NCI-H446 (cell line): ENCODE results near the gene NMT2.
A peak's percentile ranks its signal among the peaks of the same experiment; 100 is the strongest.

Experiments used
- DNase-seq, 2 experiments: peaks; one replicate each; lab custom pipeline; 2025; lab: John Stamatoyannopoulos, UW

Gene NMT2

GRCh38 chr10:15181576-15182156, 13.2 kb upstream of the NMT2 start:
- DNase-seq = no peak

DNA sequence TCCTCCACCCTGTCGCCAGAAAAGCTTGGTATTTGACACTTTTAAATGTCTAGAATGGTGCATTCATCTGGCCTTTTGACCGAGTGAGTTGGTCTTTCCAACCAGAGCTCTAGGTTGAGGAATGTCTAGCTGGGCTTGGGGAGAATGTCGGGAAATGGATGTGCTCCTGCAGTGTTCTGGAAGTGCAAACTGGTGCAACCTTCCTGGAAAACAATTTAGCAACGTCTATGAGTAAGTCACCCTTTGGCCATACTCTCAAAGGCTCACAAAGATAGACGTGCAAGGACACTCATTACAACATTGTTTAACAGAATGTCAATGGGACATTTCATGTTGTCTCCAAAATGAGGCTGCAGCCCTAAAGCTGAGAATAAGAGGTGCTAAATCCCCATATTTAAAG, 12.2 kb upstream of the NMT2 start:
- no peak for DNase-seq

DNA sequence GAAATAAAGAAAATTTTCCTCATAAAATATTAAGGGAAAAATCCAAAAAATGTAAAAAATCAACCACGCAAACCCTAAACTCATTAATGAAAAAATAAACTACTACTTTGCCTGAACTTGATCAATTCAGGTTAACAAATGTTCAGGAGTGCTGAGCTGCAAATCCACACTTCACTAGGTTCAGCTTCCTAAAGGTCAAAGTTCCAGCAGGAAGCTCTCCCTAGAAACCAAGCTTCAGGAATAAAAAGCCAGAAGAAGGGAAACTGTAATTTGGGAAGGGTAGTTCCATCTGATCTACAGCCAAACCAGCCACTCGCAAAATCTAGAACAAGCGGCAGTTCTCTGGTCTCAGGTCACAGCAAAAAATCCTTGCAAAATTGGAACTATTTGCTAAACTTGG, 7.8 kb upstream of the NMT2 start:
- DNase-seq = no peak

- no peak for DNase-seq
These were observed 7.1 kb upstream of the NMT2 start for GRCh38 chr10:15175587-15175986.

GRCh38 chr10:15172306-15172840, 3.9 kb upstream of the NMT2 start:
- DNase-seq = no peak

DNA sequence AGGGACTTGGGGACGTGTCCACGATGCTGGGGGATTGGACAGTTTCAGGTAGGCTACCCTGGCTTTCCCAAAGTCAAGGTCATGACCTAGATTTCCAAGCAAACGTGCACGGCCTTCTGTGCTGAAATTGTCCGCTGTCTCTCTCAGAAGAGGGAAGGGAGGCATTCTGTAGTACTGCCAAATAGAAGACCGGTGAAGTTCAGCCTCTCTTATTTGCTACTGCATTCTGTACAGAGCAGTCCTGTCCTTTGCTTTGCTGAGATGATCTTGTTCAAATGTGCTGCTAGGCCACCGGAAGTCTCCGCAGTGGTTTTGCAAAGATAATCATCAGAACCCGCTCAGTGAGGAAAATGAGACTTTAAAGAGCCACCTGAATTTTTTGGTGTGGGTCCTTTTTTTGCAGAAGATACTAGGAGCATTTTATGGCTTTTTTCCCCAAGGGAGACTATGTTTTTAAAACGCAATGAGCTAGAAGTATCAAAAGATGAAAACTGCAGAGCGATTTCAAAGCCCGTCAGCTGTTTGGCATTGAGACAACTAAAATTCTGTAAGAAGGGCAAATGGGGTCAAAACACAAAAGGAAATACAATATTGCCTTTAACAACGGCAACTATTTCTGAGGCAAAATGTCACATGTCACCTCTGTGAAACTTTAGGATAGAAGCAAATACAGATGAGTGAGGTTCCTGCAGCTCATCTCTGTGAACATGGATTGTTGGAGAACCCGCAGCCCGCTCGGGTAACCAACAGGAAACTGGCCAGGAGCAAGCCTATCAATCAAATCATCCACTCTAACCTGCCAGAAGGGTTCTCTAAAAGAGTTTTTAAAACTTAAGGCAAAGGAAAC, 1.3 kb upstream of the NMT2 start:
- DNase-seq = no peak

GRCh38 chr10:15168786-15169554, 477 bp upstream of the NMT2 start:
- peak; percentile 55 to 94 for DNase-seq

DNA sequence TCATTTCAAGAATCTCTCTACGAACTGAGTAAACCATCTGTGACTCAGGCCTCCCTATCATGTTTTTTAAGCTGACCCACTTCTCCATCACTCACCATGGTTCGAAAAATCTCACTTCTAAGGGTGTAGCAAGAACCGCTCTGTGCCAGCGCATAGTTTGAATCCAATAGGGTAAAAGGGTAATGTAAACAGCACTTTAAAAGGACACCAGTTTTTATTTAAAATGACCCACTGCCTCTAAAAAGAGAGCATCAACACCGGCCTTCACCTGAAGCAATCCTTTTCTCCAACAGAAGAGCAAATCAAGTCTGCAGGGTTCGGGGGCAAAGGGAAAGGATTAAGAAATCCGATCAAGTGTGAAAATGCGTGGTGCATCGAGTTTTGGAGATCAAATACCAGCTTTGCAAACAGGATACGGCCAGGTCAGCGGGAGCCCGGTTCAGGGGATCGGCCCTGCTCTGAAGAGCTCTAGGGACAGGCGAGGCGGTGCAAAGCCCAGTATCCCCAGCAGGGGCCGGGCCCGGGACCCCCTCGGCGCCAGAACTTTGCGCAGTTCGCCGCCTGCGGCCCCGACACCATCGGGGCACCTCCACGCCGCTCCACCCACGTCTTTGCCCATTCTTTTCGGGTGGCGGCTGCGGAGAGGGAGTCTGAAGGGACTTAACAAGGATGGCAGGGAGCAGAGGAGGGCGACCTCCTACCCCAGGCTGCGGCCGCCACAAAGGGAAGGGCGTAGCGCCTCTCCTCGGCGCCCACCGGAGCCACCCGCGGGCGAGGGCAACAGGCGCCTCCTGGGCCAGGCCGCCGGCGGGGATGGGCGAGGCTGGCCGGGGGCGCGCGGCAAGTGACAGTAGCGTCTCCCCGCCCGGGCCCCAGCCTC, 842 bp downstream of the NMT2 start:
- DNase-seq = peak in 1 of 2 experiments; percentile 28

GRCh38 chr10:15166325-15166724, 2.2 kb downstream of the NMT2 start:
- no peak for DNase-seq

- DNase-seq = no peak
These were observed 5.2 kb downstream of the NMT2 start for GRCh38 chr10:15163253-15163828.

DNA sequence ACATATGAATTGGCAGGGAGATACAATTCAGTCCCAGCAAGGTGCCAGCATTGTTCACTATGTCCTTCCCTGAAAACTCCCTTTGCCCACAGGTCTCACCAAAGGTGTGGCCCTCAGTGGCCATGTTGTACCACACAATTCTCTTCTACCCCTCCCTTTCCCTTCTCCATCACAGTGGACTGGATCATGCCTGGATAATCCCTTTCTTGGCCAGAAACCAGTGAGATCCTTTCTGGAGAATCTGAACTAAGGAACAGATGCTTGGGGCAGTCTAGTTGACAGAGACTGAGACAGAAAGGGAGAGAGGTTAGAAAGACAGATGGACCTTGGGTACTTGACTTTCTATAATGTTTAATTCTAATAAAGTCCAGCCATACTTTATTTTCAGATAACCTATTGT, 9.5 kb downstream of the NMT2 start:
- DNase-seq = peak in 1 of 2 experiments; percentile 22

- no peak for DNase-seq
These were observed 10.0 kb downstream of the NMT2 start for GRCh38 chr10:15158448-15158847.

GRCh38 chr10:15155978-15156656, 12.4 kb downstream of the NMT2 start:
- DNase-seq = no peak

- DNase-seq = no peak
These were observed 15.9 kb downstream of the NMT2 start for GRCh38 chr10:15152556-15152955.

DNA sequence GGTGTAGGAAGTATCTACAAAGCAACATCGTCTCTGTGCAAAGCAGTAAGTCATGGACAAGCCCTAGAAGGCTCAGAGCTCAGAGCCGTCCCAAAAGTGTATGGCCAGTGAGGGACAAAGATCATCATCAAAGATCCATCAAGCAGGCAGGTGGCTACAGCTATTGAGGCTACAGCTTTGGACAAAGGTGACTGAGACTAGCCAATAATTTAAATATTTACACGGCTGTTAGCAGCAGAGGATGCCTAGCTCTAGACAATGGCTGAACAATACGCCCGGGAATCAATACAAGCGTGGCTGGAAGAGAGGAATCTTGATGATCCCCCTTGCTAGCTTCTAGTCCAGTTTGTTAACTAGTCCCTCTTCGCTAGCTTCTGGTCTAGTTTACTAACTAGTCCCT, 17.9 kb downstream of the NMT2 start:
- DNase-seq = no peak

DNA sequence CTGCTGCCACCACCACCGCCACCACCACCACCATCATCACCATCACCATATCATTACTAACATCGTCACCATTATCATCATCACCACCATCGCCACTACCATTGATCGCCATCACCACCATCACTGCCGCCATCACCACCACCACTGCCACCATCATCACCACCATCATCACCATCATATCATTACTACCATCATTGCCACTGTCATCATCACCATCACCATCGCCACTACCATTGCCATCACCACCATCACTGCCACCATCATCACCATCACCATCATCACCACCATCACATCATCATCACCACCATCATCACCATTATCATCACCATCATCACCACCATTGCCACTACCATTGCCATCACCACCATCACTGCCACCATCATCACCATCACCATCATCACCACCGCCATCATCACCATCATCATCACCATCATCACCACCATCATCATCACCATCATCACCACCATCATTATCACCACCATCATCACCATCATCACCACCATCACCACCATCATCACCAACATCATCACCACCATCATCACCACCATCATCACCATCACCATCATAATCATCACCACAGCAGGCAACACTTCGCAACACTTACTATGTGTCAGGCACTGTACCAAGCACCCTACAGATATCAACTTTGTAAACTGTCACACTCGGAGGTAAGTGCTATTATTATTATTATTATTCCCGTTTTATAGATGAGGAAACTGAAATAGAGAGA, 19.3 kb downstream of the NMT2 start:
- DNase-seq = no peak

DNA sequence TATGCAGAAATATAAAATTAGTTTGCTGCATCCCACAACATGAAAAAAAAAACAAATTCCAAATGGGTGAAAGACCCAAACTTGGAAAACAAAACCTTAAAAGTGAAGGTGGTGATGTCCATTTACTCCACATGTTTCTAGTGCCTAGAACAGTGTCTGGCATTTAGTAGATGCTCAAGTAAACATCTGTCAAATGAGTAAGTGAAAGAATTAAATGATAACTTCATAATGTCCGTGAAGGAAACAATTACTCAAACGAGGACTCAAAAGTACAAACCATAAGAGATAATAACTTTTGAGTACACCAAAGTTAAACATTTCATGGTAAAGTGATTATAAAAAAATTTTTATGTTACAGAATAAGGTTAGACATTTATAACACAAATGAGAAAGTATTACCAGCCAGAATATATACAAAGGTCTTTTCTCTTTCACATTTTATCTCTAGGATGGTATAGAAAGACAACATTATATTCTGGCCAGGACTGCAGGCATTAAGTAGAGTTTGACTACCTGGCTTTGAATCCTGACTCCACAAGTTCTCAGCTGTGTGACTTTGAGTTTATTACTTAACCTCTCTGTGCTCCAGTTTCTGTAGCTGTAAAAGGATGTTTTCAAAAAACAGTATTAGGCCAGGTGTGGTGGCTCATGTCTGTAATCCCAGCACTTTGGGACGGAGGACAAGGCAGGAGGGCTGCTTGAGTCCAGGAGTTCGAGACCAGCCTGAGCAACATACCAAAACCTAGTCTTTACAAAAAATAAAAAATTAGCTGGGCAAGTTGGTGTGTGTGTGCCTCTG, 20.7 kb downstream of the NMT2 start:
- DNase-seq = no peak

DNA sequence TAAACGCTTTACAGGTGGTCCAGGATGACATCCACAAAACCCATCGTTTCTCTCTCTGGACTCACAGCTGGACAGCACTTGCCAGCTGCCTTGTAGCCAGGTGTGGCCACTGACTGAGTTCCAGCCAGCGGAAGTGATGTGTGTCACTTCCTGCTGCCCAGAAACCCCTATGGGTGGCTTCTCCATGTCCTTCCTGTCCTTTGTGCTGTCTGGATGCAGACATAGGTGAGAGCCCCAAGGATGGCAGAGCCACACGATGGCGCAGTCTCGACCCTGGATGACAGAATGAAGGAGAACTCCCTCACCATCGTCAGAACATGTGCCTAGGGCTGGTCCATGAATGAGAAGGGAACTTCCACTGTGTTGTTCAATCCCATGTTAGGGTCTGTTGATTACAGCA, 22.1 kb downstream of the NMT2 start:
- no peak for DNase-seq

- DNase-seq = no peak
These were observed 23.7 kb downstream of the NMT2 start for GRCh38 chr10:15144788-15145187.
